PC-3 (cell line): ENCODE data around the gene PDAP1.

Experiments
- EZH2 ChIP-seq: fragments of 300-600 bp; sonication (generic); IDR thresholded peaks from one replicate; pipeline ENCODE4 v1.6.1; 2017; ENCODE audit warnings: antibody characterized with exemption, mild to moderate bottlenecking, low read length; ENCODE audit not compliant: unreplicated experiment
- TF ChIP-seq, protein P1 (sequence below): fragments of 300-600 bp; sonication (generic); conservative IDR thresholded peaks from 2 replicates; pipeline ENCODE4 v1.5.1; 2017; ENCODE audit warnings: antibody characterized with exemption, low read depth, mild to moderate bottlenecking, low read length

DNA sequence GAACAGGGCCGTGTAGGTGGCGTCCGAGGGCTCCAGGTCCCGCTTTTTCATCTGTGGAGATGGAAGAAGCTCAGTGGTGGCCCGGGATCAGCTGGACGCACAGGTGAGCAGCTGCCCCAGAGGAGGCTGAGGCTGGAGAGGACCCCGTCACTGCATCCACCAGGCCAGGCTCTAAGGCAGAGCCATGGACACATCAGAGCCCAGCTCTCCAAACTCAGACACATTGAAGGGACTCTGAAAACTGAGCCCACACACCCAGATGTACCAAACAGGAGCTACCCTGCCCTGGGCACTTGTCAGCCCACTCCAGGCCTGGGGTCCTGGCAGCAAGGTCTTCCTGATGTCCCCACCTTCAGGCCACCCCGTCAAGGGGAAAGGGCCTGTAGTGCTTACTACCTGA, 21.4 kb upstream of the PDAP1 start:
- TF ChIP-seq, protein P1, sequence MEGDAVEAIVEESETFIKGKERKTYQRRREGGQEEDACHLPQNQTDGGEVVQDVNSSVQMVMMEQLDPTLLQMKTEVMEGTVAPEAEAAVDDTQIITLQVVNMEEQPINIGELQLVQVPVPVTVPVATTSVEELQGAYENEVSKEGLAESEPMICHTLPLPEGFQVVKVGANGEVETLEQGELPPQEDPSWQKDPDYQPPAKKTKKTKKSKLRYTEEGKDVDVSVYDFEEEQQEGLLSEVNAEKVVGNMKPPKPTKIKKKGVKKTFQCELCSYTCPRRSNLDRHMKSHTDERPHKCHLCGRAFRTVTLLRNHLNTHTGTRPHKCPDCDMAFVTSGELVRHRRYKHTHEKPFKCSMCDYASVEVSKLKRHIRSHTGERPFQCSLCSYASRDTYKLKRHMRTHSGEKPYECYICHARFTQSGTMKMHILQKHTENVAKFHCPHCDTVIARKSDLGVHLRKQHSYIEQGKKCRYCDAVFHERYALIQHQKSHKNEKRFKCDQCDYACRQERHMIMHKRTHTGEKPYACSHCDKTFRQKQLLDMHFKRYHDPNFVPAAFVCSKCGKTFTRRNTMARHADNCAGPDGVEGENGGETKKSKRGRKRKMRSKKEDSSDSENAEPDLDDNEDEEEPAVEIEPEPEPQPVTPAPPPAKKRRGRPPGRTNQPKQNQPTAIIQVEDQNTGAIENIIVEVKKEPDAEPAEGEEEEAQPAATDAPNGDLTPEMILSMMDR = no peak
- no peak for TF ChIP-seq EZH2
